ENCODE measurements around the gene CPVL. TPM values are rescaled to one million over a fixed set of nuclear protein-coding genes. Genes with fewer than 3 reads are reported as not detected.

Gene CPVL
- total and polyA plus RNA-seq, 2 donors (not counting 1 experiment from before 2014, with no cell fraction given) = 2.6 TPM; not detected in 1

GRCh38 chr7:29045258-29046086 is 100.9 kb downstream of the CPVL start:
- H3K27me3 Mint-ChIP-seq = peaks cover 31% of the 10 kb centered on the region
- POLR2A ChIA-PET = no interaction called here
- H3K4me1 ChIP-seq (ENCODE audit: control insufficient read depth in 2 of 2, insufficient read depth in 2 of 2, low read length in 2 of 2) = no peaks in the 10 kb centered on the region
- no peaks in the 10 kb centered on the region for H4K20me1 ChIP-seq (ENCODE audit: control insufficient read depth, insufficient read depth, low read length, poor library complexity, severe bottlenecking)
- no peak overlapping the region for H3K4me3 Mint-ChIP-seq
- DNase-seq (no peak), ATAC-seq (ENCODE audit: low read depth) (no peak)
- intact Hi-C loops (cut with micrococcal nuclease) = no loop called here
- no peak overlapping the region for H2AFZ ChIP-seq (ENCODE audit: insufficient read depth, low read depth, low read length, poor library complexity, severe bottlenecking)
- no peaks in the 10 kb centered on the region for H3K9me3 Mint-ChIP-seq (ENCODE audit: insufficient read depth)
- H3K27ac ChIP-seq (ENCODE audit: low read length in 2 of 2) = no peak overlapping the region
- H3K27ac Mint-ChIP-seq = no peak overlapping the region
- no peaks in the 10 kb centered on the region for H3K36me3 ChIP-seq (replicated peaks in 1 of 2; ENCODE audit: control extremely low read depth in 1 of 2, control insufficient read depth in 1 of 2, extremely low read depth in 1 of 2, insufficient read depth in 2 of 2, low read length in 1 of 2)
- no peak overlapping the region for H3K9ac ChIP-seq (ENCODE audit: low read length)
- CTCF ChIA-PET = interaction anchor here (0.6 kb wide), 1 partner anchor 47 kb away, joined by 3 read pairs; no protein-coding TSS in a partner anchor
- H3K4me1 Mint-ChIP-seq = no peaks in the 10 kb centered on the region
- H3K79me2 ChIP-seq (ENCODE audit: control insufficient read depth, insufficient read depth, low read length) = no peaks in the 10 kb centered on the region
- no peaks in the 10 kb centered on the region for H3K9me3 ChIP-seq (ENCODE audit: control extremely low read depth in 1 of 3, control insufficient read depth in 2 of 3, insufficient read depth in 1 of 3, low read length in 2 of 3)
- no peak overlapping the region for H3K4me2 ChIP-seq (replicated peaks; ENCODE audit: low read depth, low read length, poor library complexity, severe bottlenecking)
- H3K4me3 ChIP-seq (ENCODE audit: control extremely low read depth in 1 of 5, extremely low read depth in 1 of 5, insufficient read depth in 1 of 5, low read depth in 2 of 5, low read length in 4 of 5) = no peak overlapping the region
- H3K27me3 ChIP-seq (replicated peaks in 1 of 4; ENCODE audit: control extremely low read depth in 1 of 4, control insufficient read depth in 3 of 4, insufficient read depth in 4 of 4, low read length in 3 of 4) = peaks cover 0 to 2% (median 0%) of the 10 kb centered on the region in 4 experiments
- no CpG with 5 or more reads among the region's 4 CpGs for WGBS (ENCODE audit: insufficient coverage)
- TF ChIP-seq EZH2 (IDR thresholded peaks at IDR 0.05; ENCODE audit: borderline replicate concordance, insufficient read depth, low read depth, low read length, poor library complexity, severe bottlenecking) = no peak
- TF ChIP-seq CTCF (IDR thresholded peaks at IDR 0.05) = no peak

- Mint-ChIP-seq H3K9me3 (ENCODE audit: insufficient read depth) (no peaks in the 10 kb centered on the region), H3K4me3 (no peak overlapping the region), H3K4me1 (no peaks in the 10 kb centered on the region), H3K27ac (no peak overlapping the region), H3K27me3 (peaks cover 31% of the 10 kb centered on the region)
- Histone ChIP-seq H3K27me3 (replicated peaks in 1 of 4; ENCODE audit: control extremely low read depth in 1 of 4, control insufficient read depth in 3 of 4, insufficient read depth in 4 of 4, low read length in 3 of 4) (peaks cover 0 to 2% (median 0%) of the 10 kb centered on the region in 4 experiments), H3K4me2 (replicated peaks; ENCODE audit: low read depth, low read length, poor library complexity, severe bottlenecking) (no peak overlapping the region), H4K20me1 (ENCODE audit: control insufficient read depth, insufficient read depth, low read length, poor library complexity, severe bottlenecking) (no peaks in the 10 kb centered on the region), H3K4me1 (ENCODE audit: control insufficient read depth in 2 of 2, insufficient read depth in 2 of 2, low read length in 2 of 2) (no peaks in the 10 kb centered on the region), H3K9ac (ENCODE audit: low read length) (no peak overlapping the region), H3K4me3 (ENCODE audit: control extremely low read depth in 1 of 5, extremely low read depth in 1 of 5, insufficient read depth in 1 of 5, low read depth in 2 of 5, low read length in 4 of 5) (no peak overlapping the region), H2AFZ (ENCODE audit: insufficient read depth, low read depth, low read length, poor library complexity, severe bottlenecking) (no peak overlapping the region), H3K79me2 (ENCODE audit: control insufficient read depth, insufficient read depth, low read length) (no peaks in the 10 kb centered on the region), H3K36me3 (replicated peaks in 1 of 2; ENCODE audit: control extremely low read depth in 1 of 2, control insufficient read depth in 1 of 2, extremely low read depth in 1 of 2, insufficient read depth in 2 of 2, low read length in 1 of 2) (no peaks in the 10 kb centered on the region), H3K27ac (ENCODE audit: low read length in 2 of 2) (no peak overlapping the region), H3K9me3 (ENCODE audit: control extremely low read depth in 1 of 3, control insufficient read depth in 2 of 3, insufficient read depth in 1 of 3, low read length in 2 of 3) (no peaks in the 10 kb centered on the region)
- whole genome bisulfite sequencing (ENCODE audit: insufficient coverage) = no CpG with 5 or more reads among the region's 5 CpGs
- ATAC-seq (ENCODE audit: low read depth) (no peak), DNase-seq (no peak)
- CTCF ChIA-PET = no interaction called here
- POLR2A ChIA-PET = no interaction called here
- TF ChIP-seq EZH2 (IDR thresholded peaks at IDR 0.05; ENCODE audit: borderline replicate concordance, insufficient read depth, low read depth, low read length, poor library complexity, severe bottlenecking) (no peak), CTCF (IDR thresholded peaks at IDR 0.05) (no peak)
- intact Hi-C loops (cut with micrococcal nuclease) = no loop called here
These were observed 101.8 kb downstream of the CPVL start for GRCh38 chr7:29044554-29044953.

All from B cell (primary cell).